Skin epidermis (tissue), 12 donors: Measurements from ENCODE around the gene PCGF3.
A peak's percentile ranks its signal among the peaks of the same experiment; 100 is the strongest.
"Not testable (repeated sequence)": the region's sequence is repeated elsewhere in the genome, so short reads cannot be mapped to it uniquely, and the experiment has no call there.

Experiments
- H3K27ac ChIP-seq, 21 experiments: fragments of 200-600 bp; sonication (generic) in 11 of 21; one replicate each; pipeline ENCODE4 v1.5.0; 2020; ENCODE audit warnings: mild to moderate bottlenecking in 3 of 21, inconsistent platforms in 2 of 21, moderate library complexity in 2 of 21
- H3K4me3 ChIP-seq, 7 experiments: fragments of 200-600 bp; sonication (generic) in 2 of 7; one replicate each; pipeline ENCODE4 v1.5.0; 2020; ENCODE audit warnings: inconsistent platforms in 2 of 7, mild to moderate bottlenecking in 2 of 7, moderate library complexity in 1 of 7

The PCGF3 gene

DNA sequence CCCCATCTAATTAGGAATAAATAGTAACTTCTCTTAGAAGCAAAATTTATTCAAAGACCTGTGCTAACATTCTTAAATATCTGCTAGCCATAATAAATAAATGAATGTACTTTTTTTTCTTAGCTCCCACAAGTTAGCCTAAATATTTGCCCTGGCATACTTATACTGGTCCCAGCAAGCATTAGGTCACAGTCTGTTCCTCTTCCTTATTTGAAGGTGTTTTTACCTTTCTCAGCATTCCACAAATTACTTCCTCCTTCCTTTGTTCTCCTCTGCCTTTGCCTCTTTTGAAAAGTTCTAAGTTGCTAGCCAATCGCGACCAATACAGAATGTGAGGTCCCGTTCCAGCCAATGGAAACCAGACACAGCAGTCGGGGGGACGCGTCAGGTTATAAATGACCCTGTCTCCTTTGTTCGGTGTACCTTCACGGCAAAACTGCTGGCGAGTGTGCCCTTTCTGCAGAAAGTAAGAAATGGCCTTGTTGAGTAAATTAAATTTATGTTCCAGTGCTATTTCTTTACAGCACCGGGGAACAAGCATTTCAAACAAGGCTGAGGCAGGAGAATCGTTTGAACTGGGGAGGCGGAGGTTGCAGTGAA lies 11.2 kb upstream of the PCGF3 start:
- H3K27ac ChIP-seq, H3K4me3 ChIP-seq: not testable (repeated sequence)

DNA sequence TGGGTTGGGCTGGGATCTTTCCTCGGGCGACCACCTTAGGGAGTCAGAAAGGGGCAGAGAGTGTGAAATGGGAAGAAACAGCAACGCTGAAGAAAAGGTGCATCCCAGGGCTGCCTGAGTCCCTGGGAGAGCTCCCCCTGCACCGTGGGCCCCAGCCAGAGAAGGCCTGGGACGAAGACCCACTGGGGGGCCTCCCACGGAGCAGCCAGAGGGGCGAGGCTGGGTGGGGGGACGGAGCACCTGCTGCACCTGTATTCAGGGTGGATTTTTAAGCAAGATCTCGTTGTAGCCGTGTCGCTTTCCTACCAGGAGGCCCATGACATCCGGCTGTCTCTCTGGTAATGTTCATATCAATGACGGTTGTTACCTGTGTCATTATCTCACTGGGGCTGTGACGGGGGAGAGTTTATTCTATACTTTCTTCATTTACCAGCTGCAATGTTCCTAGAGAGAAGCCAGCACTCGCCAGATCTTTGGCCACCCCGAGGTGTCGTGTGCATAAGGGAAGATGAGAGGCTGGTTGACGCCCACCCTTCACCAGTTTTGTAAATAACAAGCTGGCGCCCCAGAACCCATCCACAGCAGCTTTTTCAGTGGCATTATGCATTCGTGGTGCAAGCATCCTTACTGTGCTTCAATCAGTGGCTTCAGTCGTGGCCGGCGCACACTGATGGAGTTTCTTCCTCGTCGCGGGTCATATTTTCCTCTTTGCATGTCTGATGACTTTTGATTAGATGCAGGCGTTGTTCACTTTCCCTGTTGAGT lies 5.6 kb upstream of the PCGF3 start:
- H3K27ac ChIP-seq, result peak overlapping the region in 17 of 21 experiments; percentile 10 to 83 (median 57)
- no peak overlapping the region for H3K4me3 ChIP-seq

DNA sequence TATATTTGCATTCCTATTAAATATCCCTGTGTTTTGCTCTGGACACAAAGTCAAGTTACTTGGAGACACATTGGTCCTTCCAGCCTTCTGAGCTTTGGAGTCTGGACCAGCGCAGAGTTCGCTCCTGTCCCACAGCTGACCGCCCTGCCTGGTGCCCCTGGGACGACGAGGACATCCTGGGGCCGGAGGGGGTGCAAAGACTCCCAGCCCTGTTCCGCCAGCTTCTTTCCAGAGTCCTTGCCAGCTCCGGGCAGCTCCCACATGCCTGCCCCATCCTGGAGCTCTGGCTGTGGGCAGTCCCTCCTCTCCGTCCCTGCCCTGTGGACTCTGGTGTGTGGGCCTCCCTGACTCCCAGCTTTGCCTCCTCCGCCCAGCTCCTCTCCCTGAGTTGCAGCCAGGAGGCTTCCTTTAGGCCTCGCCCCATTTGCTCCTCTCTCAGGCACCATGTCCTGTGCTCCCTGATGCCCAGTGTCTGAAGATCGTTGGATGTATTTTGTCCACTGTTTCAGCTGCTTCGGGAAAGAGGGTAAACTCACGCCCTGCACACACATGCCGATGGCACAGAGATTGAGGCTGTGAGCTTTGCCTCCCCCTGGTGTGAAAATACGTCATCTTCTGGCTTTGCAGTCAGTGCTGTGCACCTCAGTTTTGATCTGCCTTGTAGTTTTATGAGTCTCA lies 4.9 kb upstream of the PCGF3 start:
- H3K27ac ChIP-seq, result no peak overlapping the region
- no peak overlapping the region for H3K4me3 ChIP-seq

DNA sequence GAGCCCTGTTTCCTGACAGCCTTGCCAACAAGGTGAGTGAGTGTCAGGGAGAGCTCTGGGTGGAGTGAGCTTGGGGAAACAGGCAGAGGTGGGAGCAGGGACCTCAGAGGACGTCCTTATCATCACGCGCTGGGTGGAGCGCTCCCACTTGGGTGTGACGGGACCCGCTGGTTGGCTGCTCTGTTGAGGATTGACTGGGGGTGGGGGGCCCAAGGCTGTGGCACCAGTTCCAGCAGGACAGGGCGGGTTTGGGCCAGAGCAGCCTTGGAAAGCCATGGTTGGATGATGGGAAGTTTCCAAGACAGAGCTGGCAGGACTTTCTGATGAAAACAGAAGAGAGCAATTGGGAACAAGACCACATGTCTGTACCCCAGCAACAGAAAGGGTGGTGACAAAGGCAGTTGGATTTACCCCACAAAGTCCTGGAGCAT lies 3.0 kb upstream of the PCGF3 start:
- Histone ChIP-seq H3K4me3 (no peak overlapping the region), H3K27ac (peak overlapping the region in 1 of 21 experiments; percentile 45)

DNA sequence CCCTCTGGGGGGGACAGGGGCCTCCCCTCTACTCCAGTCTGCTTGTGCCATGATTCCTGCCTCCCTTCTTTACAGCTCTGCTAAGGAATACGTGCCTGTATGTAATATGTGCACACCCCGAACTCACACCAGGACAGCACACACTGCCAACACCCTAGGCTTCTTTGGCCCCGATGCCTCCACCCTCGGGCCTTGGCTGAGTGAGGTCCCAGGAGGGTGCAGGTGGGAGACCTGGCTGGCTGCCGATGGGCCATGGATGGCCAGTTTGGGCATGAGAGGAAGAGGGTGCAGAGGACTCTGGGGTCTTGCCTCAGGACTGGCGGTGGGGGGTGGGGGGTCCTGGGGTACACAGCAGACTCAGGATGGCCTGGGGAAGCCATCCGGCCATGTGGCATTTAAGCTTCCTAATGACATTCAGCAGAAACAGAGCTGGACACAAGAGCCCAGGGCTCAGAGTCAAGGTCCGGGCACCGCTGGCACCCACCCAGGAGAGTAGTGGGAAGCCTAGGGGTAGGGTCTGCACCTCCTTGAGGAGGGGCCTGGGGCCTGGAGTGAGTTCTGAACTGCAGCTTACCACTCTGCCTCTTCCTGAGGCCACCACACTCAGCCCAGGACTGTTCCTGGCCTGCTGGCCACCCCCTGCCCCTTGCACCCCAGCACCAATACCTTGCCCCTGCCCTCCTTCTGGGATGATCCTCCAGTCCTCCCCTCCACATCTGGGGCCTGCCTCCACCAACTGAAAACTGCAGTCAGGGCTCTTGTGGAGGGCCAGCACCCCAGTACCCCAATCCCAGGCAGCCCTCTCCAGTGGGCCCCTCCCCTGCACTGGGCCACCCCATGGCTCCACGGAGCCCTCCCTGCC lies 2.1 kb upstream of the PCGF3 start:
- no peak overlapping the region for H3K4me3 ChIP-seq
- H3K27ac ChIP-seq, result peak overlapping the region in 2 of 21 experiments; percentile 3 to 45

DNA sequence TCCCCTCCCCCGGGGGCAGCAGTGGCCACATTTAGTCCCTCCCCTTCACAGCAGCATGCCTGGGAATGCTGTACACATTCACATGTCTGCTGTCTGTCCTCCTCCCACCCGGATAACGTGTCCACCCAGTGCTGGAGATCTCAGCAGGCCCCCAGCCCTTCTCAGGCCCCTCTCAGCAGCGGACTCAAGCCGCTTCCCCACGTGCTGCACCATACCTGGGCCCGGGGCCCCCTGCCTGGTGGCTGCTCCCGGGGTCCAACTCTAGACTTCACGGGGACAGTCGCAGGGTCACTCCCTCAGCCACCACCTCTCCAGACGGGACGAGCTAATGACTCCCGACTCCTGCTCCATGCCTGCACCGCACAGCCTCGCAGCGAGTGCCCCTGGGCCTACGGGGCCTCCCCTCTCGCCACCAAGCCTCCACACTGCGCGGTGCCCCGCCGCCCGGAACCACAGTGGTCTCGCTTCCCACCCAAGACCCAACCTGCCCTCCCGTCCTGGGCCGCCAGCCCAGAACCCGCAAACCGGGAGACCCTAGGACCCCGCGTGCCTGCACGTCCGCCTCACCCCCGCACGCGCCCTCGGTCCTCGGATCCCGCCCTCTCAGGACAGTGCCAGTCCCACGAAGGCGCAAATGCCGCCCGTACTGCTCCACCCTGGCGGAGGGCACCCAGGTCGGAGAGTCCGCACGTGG lies 1.3 kb upstream of the PCGF3 start:
- Histone ChIP-seq H3K4me3 (no peak overlapping the region), H3K27ac (peak overlapping the region in 1 of 21 experiments; percentile 81)

DNA sequence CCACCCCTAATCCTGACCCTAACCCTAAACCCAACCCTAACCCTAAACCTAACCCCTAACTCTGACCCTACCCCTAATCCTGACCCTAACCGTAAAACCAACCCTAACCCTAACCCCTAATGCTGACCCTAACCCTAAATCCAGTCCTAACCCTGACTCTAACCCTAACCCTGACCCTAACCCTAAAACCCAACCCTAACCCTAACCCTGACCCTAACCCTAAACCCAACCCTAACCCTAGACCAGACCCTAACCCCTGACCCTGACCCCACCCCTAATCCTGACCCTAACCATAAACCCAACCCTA lies 708 bp upstream of the PCGF3 start:
- H3K4me3 ChIP-seq, result peak overlapping the region; percentile 66 to 100 (median 92)
- peak overlapping the region in 19 of 21 experiments; percentile 56 to 99 (median 97) for H3K27ac ChIP-seq

DNA sequence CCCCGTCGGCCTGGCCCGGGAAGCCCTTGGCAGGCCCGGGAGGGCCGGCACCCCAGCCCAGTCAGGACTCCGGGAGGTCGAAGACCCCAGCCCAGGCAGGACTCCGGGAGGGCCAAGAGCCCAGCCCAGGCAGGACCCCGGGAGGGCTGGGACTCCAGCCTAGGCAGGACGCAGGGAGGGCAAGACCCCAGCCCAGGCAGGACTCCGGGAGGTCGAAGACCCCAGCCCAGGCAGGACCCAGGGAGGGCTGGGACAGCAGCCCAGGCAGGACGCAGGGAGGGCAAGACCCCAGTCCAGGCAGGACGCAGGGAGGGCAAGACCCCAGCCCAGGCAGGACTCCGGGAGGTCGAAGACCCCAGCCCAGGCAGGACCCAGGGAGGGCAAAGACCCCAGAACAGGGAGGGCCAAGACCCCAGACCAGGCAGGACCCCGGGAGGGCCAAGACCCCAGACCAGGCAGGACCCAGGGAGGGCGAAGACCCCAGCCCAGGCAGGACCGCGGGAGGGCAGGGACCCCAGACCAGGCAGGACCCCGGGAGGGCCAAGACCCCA lies 526 bp downstream of the PCGF3 start:
- peak overlapping the region; percentile 92 to 99 (median 97) for H3K27ac ChIP-seq
- peak overlapping the region; percentile 66 to 100 (median 92) for H3K4me3 ChIP-seq

DNA sequence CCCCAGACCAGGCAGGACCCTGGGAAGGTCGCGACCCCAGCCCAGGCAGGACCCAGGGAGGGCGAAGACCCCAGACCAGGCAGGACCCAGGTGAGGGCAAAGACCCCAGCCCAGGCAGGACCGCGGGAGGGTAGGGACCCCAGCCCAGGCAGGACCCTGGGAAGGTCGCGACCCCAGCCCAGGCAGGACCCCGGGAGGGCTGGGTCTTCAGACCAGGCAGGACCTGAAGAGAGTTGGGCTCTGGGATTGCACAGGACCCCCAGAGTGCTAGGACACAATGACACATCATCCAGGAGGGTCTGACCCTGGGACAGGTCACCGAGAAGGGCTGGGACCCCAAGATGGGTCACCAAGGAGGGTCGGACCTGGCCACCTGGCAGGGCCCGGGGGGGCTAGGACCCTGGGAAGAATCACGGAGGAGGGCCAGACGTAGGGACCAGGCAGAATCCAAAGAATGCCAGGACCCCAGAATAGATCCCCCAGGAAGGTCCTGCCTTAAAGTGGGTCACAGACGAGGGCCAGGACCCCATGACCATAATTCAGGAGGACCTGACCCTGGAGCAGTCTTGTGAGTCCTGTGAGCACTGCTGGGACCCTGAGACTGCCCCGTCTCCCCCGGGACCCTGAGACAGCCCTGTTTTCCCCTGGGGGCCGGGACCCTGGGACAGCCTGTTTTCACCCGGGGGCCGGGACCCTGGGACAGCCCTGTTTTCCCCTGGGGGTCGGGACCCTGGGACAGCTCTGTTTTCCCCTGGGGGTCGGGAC lies 1.4 kb downstream of the PCGF3 start:
- peak overlapping the region in 16 of 21 experiments; percentile 26 to 99 (median 98) for H3K27ac ChIP-seq
- H3K4me3 ChIP-seq, result peak overlapping the region; percentile 66 to 100 (median 92)

DNA sequence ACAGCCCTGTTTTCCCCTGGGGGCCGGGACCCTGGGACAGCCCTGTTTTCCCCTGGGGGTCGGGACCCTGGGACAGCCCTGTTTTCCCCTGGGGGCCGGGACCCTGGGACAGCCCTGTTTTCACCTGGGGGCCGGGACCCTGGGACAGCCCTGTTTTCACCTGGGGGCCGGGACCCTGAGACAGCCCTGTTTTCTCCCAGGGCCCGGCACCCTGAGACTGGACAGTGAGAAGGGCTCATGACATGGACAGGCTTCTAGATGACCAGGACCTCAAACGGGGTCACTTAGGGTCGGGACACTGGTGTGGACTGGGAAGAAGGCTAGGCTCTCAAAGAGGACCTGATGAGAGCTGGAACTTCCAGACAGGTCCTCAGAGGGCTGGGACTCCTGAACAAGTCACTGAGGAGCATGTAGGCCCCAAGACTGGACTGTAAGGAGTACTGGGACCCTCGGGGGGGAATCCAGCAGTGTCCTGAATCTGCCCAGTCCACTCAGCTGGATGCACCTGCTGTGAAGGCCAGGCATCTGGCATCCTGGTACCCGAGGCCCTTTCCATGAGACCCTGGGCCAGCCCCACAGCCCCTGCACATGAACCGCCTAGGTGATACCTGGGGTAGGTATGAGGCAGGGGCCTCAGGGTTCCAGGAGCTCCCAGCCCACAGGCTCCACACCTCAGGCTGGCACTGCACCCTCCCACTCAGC lies 2.4 kb downstream of the PCGF3 start:
- Histone ChIP-seq H3K4me3 (no peak overlapping the region), H3K27ac (peak overlapping the region in 4 of 21 experiments; percentile 5 to 99 (median 98))

DNA sequence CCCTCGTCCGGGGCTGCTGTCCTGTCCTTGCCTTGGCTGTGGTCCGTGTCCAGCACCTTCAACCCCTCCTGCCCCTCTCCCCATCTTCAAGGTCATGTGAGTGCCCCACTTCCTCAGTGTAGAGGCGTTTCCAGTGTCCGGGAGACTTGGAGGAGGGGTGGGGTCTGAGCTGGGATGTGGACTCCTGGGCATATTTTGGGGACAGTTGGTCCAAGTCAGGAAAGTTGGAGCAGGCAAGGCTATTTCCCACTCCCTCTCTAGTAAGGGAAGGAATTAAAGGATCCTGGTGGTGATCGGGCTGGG lies 3.0 kb downstream of the PCGF3 start:
- Histone ChIP-seq H3K4me3 (no peak overlapping the region), H3K27ac (peak overlapping the region in 4 of 21 experiments; percentile 5 to 99 (median 52))

DNA sequence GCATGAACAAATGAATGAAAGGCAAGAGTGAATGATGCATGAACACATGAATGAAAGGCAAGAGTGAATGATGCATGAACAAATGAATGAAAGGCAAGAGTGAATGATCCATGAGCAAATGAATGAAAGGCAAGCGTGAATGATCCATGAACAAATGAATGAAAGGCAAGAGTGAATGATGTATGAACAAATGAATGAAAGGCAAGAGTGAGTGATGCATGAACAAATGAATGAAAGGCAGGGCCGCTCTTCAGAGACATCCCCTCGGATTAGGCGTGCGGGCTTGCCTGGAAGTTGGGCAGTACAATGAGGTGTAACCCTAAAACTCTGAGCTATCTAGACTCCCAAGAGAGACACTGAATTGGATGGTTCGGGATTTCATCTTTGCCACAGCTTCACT lies 3.7 kb downstream of the PCGF3 start:
- Histone ChIP-seq H3K27ac (no peak overlapping the region), H3K4me3 (no peak overlapping the region)

DNA sequence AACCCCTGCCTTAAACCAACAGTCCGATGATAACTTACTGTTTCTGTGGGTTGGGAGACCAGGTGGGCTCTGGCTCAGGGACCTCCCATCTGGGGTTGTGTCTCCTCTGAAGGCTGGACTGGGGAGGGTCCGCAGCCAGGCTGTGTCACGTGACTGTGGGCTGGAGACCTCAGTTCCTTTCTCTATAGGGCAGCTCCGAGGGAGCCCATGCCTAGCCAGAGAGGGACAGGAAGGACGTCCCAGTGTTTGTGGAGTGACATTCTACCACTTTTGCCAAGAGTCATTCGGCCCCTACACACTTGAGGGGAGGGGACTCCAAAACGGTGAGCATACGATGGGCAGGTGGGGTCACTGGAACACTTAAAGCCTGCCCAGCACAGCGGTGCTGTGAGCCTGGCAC lies 4.5 kb downstream of the PCGF3 start:
- no peak overlapping the region for H3K4me3 ChIP-seq
- peak overlapping the region in 2 of 21 experiments; percentile 7 to 13 for H3K27ac ChIP-seq

DNA sequence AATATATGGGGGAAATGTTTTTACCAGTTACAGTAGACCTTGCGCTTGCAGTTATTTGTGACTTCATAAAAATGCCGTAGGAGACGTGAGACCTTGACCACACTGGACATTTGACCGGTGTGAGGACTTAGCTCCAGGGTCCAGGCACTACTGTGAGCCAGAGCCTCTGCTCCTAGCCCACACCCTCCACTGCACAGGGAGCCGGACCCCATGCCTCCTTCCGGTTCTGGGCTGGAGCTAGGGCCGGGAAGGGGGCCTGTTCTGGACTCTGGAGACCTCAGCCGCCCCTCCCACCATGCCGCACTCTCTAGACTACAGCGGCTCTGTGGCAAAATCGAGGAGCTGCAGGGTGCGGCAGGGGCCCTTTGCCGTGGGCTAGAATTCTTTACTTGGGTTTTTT lies 5.3 kb downstream of the PCGF3 start:
- H3K27ac ChIP-seq, result no peak overlapping the region
- H3K4me3 ChIP-seq, result no peak overlapping the region

DNA sequence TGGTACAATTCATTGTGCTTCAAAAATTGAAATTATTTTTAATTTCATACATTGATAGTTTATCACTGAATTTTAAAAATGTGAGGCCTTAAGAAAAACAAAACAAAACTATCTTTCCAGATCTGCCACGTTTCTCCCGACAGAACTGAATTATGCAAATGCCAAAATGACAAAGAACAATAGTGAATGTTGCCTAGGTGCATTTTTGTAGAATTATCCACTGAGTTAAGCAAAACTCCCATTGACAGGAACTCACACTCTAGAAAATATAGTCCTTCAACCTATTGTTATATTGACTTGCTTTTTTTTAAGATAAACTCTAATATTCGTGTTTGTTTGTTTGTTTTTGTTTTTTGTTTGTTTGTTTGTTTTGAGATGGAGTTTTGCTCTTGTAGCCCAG lies 6.5 kb downstream of the PCGF3 start:
- Histone ChIP-seq H3K4me3 (no peak overlapping the region), H3K27ac (no peak overlapping the region)

DNA sequence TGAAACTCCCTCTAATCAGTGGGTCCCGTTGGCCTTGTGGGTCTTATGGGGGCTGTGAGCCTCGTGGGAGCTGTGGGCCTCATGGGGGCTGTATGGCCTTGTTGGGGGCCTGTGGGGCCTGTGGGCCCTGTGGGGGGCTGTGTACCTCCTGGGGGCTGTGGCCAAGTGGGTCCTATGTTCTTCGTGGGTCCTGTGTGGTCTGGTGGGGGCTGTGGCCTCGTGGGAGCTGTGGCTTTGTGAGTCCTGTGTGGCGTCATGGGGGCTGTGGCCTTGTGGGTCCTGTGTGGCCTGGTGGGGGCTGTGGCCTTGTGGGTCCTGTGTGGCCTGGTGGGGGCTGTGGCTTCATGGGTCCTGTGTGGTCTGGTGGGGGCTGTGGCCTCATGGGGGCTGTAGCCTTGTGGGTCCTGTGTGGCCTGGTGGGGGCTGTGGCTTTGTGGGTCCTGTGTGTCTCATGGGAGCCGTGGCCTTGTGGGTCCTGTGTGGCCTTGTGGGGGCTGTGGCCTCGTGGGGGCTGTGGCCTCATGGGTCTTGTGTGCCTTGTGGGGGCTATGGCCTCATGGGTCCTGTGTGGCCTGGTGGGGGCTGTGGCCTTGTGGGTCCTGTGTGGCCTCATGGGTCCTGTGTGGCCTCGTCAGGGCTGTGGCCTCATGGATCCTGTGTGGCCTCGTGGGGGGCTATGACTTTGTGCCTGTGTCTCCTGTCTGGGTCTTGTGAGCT lies 7.4 kb downstream of the PCGF3 start:
- Histone ChIP-seq H3K27ac (peak overlapping the region in 1 of 21 experiments; percentile 8), H3K4me3 (no peak overlapping the region)

DNA sequence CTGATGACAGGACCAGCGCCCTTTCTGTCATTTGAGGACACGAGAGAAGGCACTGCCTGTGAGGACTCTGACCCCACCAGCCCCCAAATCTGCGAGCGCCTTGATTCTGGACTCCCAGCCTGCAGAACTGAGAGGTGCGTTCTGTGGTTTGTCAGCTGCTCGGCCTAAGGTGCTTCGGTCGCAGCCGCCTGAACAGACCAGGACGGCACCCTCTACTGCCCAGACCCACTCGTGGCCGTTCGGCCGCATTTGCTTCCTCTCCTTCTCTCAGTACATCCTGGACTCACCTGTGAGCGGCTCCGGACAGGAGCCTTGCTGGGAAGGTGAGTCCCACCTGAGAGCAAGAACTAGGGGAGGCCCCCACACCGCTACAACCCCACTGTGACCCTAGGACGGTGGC lies 8.5 kb downstream of the PCGF3 start:
- no peak overlapping the region for H3K27ac ChIP-seq
- no peak overlapping the region for H3K4me3 ChIP-seq
